Endothelial cell of umbilical vein (primary cell): ENCODE results near the gene OSCAR.

Experiments used
- EZH2 ChIP-seq: IDR thresholded peaks from 2 replicates; pipeline ENCODE4 v1.6.1; 2012; ENCODE audit warnings: borderline replicate concordance, low read depth, mild to moderate bottlenecking, moderate library complexity, low read length, inconsistent platforms; ENCODE audit not compliant: severe bottlenecking
- POLR2A ChIP-seq: IDR thresholded peaks from 2 replicates; pipeline ENCODE4 v1.6.1; 2012; ENCODE audit warnings: low read depth, mild to moderate bottlenecking, control low read depth, low read length
- TF ChIP-seq, protein P1 (sequence below), 2 donors: IDR thresholded peaks; 1 replicate in 1 of 2; 2 replicates in 1 of 2; pipeline ENCODE4 v1.5.1; 2011; ENCODE audit warnings: low read length in 2 of 2, mild to moderate bottlenecking in 2 of 2, moderate library complexity in 2 of 2, control low read depth in 1 of 2, inconsistent platforms in 1 of 2, low read depth in 1 of 2; ENCODE audit not compliant: insufficient read depth in 1 of 2; ENCODE audit errors: extremely low read depth in 1 of 2

GRCh38 chr19:54108496-54108895 is 7.9 kb upstream of the OSCAR start:
- TF ChIP-seq, protein P1, sequence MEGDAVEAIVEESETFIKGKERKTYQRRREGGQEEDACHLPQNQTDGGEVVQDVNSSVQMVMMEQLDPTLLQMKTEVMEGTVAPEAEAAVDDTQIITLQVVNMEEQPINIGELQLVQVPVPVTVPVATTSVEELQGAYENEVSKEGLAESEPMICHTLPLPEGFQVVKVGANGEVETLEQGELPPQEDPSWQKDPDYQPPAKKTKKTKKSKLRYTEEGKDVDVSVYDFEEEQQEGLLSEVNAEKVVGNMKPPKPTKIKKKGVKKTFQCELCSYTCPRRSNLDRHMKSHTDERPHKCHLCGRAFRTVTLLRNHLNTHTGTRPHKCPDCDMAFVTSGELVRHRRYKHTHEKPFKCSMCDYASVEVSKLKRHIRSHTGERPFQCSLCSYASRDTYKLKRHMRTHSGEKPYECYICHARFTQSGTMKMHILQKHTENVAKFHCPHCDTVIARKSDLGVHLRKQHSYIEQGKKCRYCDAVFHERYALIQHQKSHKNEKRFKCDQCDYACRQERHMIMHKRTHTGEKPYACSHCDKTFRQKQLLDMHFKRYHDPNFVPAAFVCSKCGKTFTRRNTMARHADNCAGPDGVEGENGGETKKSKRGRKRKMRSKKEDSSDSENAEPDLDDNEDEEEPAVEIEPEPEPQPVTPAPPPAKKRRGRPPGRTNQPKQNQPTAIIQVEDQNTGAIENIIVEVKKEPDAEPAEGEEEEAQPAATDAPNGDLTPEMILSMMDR (IDR thresholded peaks at IDR 0.05; ENCODE audit: extremely low read depth in 1 of 2, insufficient read depth in 1 of 2, low read depth in 1 of 2, low read length in 2 of 2) = no peak
- TF ChIP-seq EZH2 = no peak
- TF ChIP-seq POLR2A = no peak
